Measurements from ENCODE around the gene DEAF1. TPM values are rescaled to one million over a fixed set of nuclear protein-coding genes. Genes with fewer than 3 reads are reported as not detected.
A peak's percentile ranks its signal among the peaks of the same experiment; 100 is the strongest.

The DEAF1 gene
- total RNA-seq, 2 donors from 2014 or later = 40.5 to 66.1 TPM

- no peak overlapping the region for H3K4me3 Mint-ChIP-seq
- peaks cover 7% of the 10 kb centered on the region for H3K4me1 Mint-ChIP-seq (ENCODE audit: low read depth)
- no peak for DNase-seq
- H3K36me3 Mint-ChIP-seq (ENCODE audit: insufficient read depth in 2 of 2) = no peaks in the 10 kb centered on the region
- H3K27ac Mint-ChIP-seq = no peak overlapping the region
- peaks cover 8% of the 10 kb centered on the region for H3K27me3 Mint-ChIP-seq (ENCODE audit: low read depth)
- H3K9me3 Mint-ChIP-seq = no peaks in the 10 kb centered on the region
- peak in 1 of 2 donors; percentile 26 for ATAC-seq (replicated peaks in 1 of 2)
Observed at GRCh38 chr11:702462-703461, 7.7 kb upstream of the DEAF1 start.

- Mint-ChIP-seq H3K27me3 (ENCODE audit: low read depth) (no peaks in the 10 kb centered on the region), H3K27ac (no peak overlapping the region)
Observed at GRCh38 chr11:701741-702461, 6.9 kb upstream of the DEAF1 start.

GRCh38 chr11:699753-700152, 4.7 kb upstream of the DEAF1 start:
- ATAC-seq (replicated peaks in 1 of 2) (no peak), DNase-seq (no peak)
- Mint-ChIP-seq H3K4me1 (ENCODE audit: low read depth) (peaks cover 21% of the 10 kb centered on the region), H3K36me3 (ENCODE audit: insufficient read depth in 2 of 2) (no peaks in the 10 kb centered on the region), H3K27ac (no peak overlapping the region), H3K9me3 (no peaks in the 10 kb centered on the region), H3K27me3 (ENCODE audit: low read depth) (no peaks in the 10 kb centered on the region), H3K4me3 (no peak overlapping the region)

More at GRCh38 chr11:701741-702461, 6.9 kb upstream of the DEAF1 start:
- no peak for DNase-seq
- Mint-ChIP-seq H3K9me3 (no peaks in the 10 kb centered on the region), H3K4me3 (no peak overlapping the region), H3K36me3 (ENCODE audit: insufficient read depth in 2 of 2) (no peaks in the 10 kb centered on the region), H3K4me1 (ENCODE audit: low read depth) (peaks cover 15% of the 10 kb centered on the region)
- no peak for ATAC-seq (replicated peaks in 1 of 2)

- H3K4me3 Mint-ChIP-seq = no peak overlapping the region
- no peak for ATAC-seq (replicated peaks in 1 of 2)
- H3K27me3 Mint-ChIP-seq (ENCODE audit: low read depth) = no peaks in the 10 kb centered on the region
- H3K36me3 Mint-ChIP-seq (ENCODE audit: insufficient read depth in 2 of 2) = no peaks in the 10 kb centered on the region
- no peaks in the 10 kb centered on the region for H3K9me3 Mint-ChIP-seq
- no peak overlapping the region for H3K27ac Mint-ChIP-seq
- DNase-seq = no peak
- H3K4me1 Mint-ChIP-seq (ENCODE audit: low read depth) = peaks cover 21% of the 10 kb centered on the region
Observed at GRCh38 chr11:699116-699508, 4.1 kb upstream of the DEAF1 start.

- H3K27me3 Mint-ChIP-seq (ENCODE audit: low read depth) = no peaks in the 10 kb centered on the region
- no peak for DNase-seq
- H3K27ac Mint-ChIP-seq = no peak overlapping the region
- H3K9me3 Mint-ChIP-seq = no peaks in the 10 kb centered on the region
- ATAC-seq (replicated peaks in 1 of 2) = no peak
- no peak overlapping the region for H3K4me3 Mint-ChIP-seq
- peaks cover 26% of the 10 kb centered on the region for H3K4me1 Mint-ChIP-seq (ENCODE audit: low read depth)
- H3K36me3 Mint-ChIP-seq (ENCODE audit: insufficient read depth in 2 of 2) = peaks cover 0 to 1% of the 10 kb centered on the region in 2 donors
Observed at GRCh38 chr11:698493-699115, 3.6 kb upstream of the DEAF1 start.

- H3K9me3 Mint-ChIP-seq = no peaks in the 10 kb centered on the region
- ATAC-seq (replicated peaks in 1 of 2) (no peak), DNase-seq (no peak)
- H3K4me3 Mint-ChIP-seq = peak overlapping the region; percentile 82 to 84
- peak overlapping the region; percentile 84 for H3K27ac Mint-ChIP-seq
- peaks cover 34% of the 10 kb centered on the region for H3K4me1 Mint-ChIP-seq (ENCODE audit: low read depth)
- H3K27me3 Mint-ChIP-seq (ENCODE audit: low read depth) = no peaks in the 10 kb centered on the region
- H3K36me3 Mint-ChIP-seq (ENCODE audit: insufficient read depth in 2 of 2) = peaks cover 0 to 7% of the 10 kb centered on the region in 2 donors
Observed at GRCh38 chr11:697811-698311, 2.8 kb upstream of the DEAF1 start.

GRCh38 chr11:696955-697491, 2.0 kb upstream of the DEAF1 start:
- ATAC-seq (replicated peaks in 1 of 2) = no peak

GRCh38 chr11:695538-696248, 671 bp upstream of the DEAF1 start, which contains the start of gene TMEM80:
TMEM80 (plus strand) TSS chr11:695816; CDS start chr11:695828, 12 bp downstream.
- Mint-ChIP-seq H3K27ac (peak within 1 kb of the TSS; percentile 97), H3K4me3 (peak within 1 kb of the TSS; percentile 82 to 84), H3K27me3 (ENCODE audit: low read depth) (no peaks in the 10 kb centered on the region), H3K36me3 (ENCODE audit: insufficient read depth in 2 of 2) (peaks cover 0 to 7% of the 10 kb centered on the region in 2 donors), H3K9me3 (no peaks in the 10 kb centered on the region), H3K4me1 (ENCODE audit: low read depth) (peaks cover 55% of the 10 kb centered on the region)
- ATAC-seq (replicated peaks in 1 of 2) (peak; percentile 75 to 79), DNase-seq (peak; percentile 99 to 100)

More at GRCh38 chr11:696955-697491, 2.0 kb upstream of the DEAF1 start:
- H3K9me3 Mint-ChIP-seq = no peaks in the 10 kb centered on the region
- no peaks in the 10 kb centered on the region for H3K27me3 Mint-ChIP-seq (ENCODE audit: low read depth)
- H3K36me3 Mint-ChIP-seq (ENCODE audit: insufficient read depth in 2 of 2) = peaks cover 0 to 7% of the 10 kb centered on the region in 2 donors
- no peak overlapping the region for H3K27ac Mint-ChIP-seq
- no peak for DNase-seq
- peak overlapping the region; percentile 82 to 84 for H3K4me3 Mint-ChIP-seq
- peaks cover 42% of the 10 kb centered on the region for H3K4me1 Mint-ChIP-seq (ENCODE audit: low read depth)

- DNase-seq = no peak
- Mint-ChIP-seq H3K27me3 (ENCODE audit: low read depth) (no peaks in the 10 kb centered on the region), H3K4me3 (peak overlapping the region; percentile 82 to 84), H3K27ac (peak overlapping the region; percentile 97), H3K4me1 (ENCODE audit: low read depth) (peaks cover 60% of the 10 kb centered on the region), H3K36me3 (ENCODE audit: insufficient read depth in 2 of 2) (peaks cover 0 to 7% of the 10 kb centered on the region in 2 donors), H3K9me3 (no peaks in the 10 kb centered on the region)
- ATAC-seq (replicated peaks in 1 of 2) = no peak
Observed at GRCh38 chr11:695288-695537, 191 bp upstream of the DEAF1 start.

GRCh38 chr11:693887-694562, 997 bp downstream of the DEAF1 start:
- no peaks in the 10 kb centered on the region for H3K9me3 Mint-ChIP-seq
- peaks cover 70% of the 10 kb centered on the region for H3K4me1 Mint-ChIP-seq (ENCODE audit: low read depth)
- DNase-seq (no peak), ATAC-seq (replicated peaks in 1 of 2) (no peak)
- H3K27me3 Mint-ChIP-seq (ENCODE audit: low read depth) = no peaks in the 10 kb centered on the region
- peak overlapping the region; percentile 93 for H3K27ac Mint-ChIP-seq
- H3K4me3 Mint-ChIP-seq = peak overlapping the region; percentile 84 to 98
- H3K36me3 Mint-ChIP-seq (ENCODE audit: insufficient read depth in 2 of 2) = peaks cover 0 to 14% of the 10 kb centered on the region in 2 donors

GRCh38 chr11:693415-693831, 1.6 kb downstream of the DEAF1 start:
- Mint-ChIP-seq H3K27me3 (ENCODE audit: low read depth) (no peaks in the 10 kb centered on the region), H3K36me3 (ENCODE audit: insufficient read depth in 2 of 2) (peaks cover 0 to 16% of the 10 kb centered on the region in 2 donors), H3K4me1 (ENCODE audit: low read depth) (peaks cover 70% of the 10 kb centered on the region), H3K4me3 (peak overlapping the region; percentile 84 to 98), H3K9me3 (no peaks in the 10 kb centered on the region), H3K27ac (peak overlapping the region; percentile 93)
- DNase-seq (no peak), ATAC-seq (replicated peaks in 1 of 2) (no peak)

Measured in activated T-cell treated with anti-CD3 and anti-CD28 coated beads, Interleukin-2, amount 50 U/mL, for 72 hours (primary cell).